ENCODE data around the gene ZNF296.

- TF ChIP-seq CTCF (IDR thresholded peaks at IDR 0.05; ENCODE audit: insufficient read depth, low read length, poor library complexity, severe bottlenecking) (no peak), EZH2phosphoT487 (conservative IDR thresholded peaks at IDR 0.05; ENCODE audit: low read length) (no peak)
These were observed 813 bp downstream of the ZNF296 start for GRCh38 chr19:45075301-45076028.
